H1 (cell line): ENCODE results near the gene TMEM203.

Experiments used
- ASH2L ChIP-seq: fragments of 200-600, 300-600 bp; sonication (generic); IDR thresholded peaks from one replicate; pipeline ENCODE4 v1.7.1; 2017; ENCODE audit warnings: low read length
- CREB1 ChIP-seq: IDR thresholded peaks from 2 replicates; pipeline ENCODE4 v1.6.1; 2012; ENCODE audit warnings: inconsistent platforms
- EZH2 ChIP-seq: fragments of 200-600 bp; sonication (generic); IDR thresholded peaks from 2 replicates; pipeline ENCODE4 v1.7.1; 2012; ENCODE audit warnings: low read depth, mild to moderate bottlenecking, moderate library complexity, low read length, inconsistent platforms; ENCODE audit not compliant: severe bottlenecking
- GABPA ChIP-seq: IDR thresholded peaks from 2 replicates; pipeline ENCODE4 v1.6.1; 2011; ENCODE audit warnings: mild to moderate bottlenecking, low read length, moderate library complexity, borderline replicate concordance; ENCODE audit not compliant: insufficient read depth
- POLR2AphosphoS5 ChIP-seq: IDR thresholded peaks from 2 replicates; pipeline ENCODE4 v1.6.1; 2011; ENCODE audit warnings: low read depth, low read length
- RNF2 ChIP-seq: fragments of 200-900, 300-1000 bp; sonication (generic); IDR thresholded peaks from 2 replicates; pipeline ENCODE4 v1.7.1; 2016; ENCODE audit warnings: borderline replicate concordance, low read depth, mild to moderate bottlenecking, antibody characterized with exemption, low read length; ENCODE audit not compliant: poor library complexity, severe bottlenecking; ENCODE audit errors: missing control alignments
- YY1 ChIP-seq: IDR thresholded peaks from 2 replicates; pipeline ENCODE4 v1.6.1; 2011; ENCODE audit warnings: low read depth, mild to moderate bottlenecking, low read length
- TF ChIP-seq, protein P1 (sequence below): IDR thresholded peaks from 2 replicates; pipeline ENCODE4 v1.6.1; 2011; ENCODE audit warnings: low read depth, mild to moderate bottlenecking, low read length; ENCODE audit not compliant: insufficient read depth
- TF ChIP-seq, protein P2 (sequence below): IDR thresholded peaks from 2 replicates; pipeline ENCODE4 v1.6.1; 2012; ENCODE audit warnings: low read length, inconsistent platforms

DNA sequence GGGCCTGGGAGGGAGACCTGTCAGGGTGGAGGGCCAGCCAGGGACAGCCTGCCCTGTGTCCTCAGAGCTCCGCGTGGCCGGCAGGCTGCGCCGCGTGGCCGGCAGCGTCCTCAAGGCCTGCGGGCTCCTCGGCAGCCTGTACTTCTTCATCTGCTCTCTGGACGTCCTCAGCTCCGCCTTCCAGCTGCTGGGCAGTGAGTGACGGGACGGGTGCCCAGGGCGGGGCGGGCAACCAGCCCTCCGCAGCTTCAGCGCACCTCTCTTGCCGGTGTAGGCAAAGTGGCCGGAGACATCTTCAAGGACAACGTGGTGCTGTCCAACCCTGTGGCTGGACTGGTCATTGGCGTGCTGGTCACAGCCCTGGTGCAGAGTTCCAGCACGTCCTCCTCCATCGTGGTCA lies 27.1 kb upstream of the TMEM203 start:
- TF ChIP-seq RNF2: no peak
- TF ChIP-seq, protein P1, sequence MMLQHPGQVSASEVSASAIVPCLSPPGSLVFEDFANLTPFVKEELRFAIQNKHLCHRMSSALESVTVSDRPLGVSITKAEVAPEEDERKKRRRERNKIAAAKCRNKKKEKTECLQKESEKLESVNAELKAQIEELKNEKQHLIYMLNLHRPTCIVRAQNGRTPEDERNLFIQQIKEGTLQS: no peak
- TF ChIP-seq POLR2AphosphoS5: no peak
- no peak for TF ChIP-seq YY1
- TF ChIP-seq, protein P2, sequence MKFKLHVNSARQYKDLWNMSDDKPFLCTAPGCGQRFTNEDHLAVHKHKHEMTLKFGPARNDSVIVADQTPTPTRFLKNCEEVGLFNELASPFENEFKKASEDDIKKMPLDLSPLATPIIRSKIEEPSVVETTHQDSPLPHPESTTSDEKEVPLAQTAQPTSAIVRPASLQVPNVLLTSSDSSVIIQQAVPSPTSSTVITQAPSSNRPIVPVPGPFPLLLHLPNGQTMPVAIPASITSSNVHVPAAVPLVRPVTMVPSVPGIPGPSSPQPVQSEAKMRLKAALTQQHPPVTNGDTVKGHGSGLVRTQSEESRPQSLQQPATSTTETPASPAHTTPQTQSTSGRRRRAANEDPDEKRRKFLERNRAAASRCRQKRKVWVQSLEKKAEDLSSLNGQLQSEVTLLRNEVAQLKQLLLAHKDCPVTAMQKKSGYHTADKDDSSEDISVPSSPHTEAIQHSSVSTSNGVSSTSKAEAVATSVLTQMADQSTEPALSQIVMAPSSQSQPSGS: no peak
- no peak for TF ChIP-seq CREB1
- no peak for TF ChIP-seq ASH2L
- no peak for TF ChIP-seq GABPA
- no peak for TF ChIP-seq EZH2
